ENCODE measurements around the gene PPP2R3C. TPM values are rescaled to one million over a fixed set of nuclear protein-coding genes. Genes with fewer than 3 reads are reported as not detected.

PPP2R3C gene
- total RNA-seq, 1 donor from 2014 or later: 26.5 TPM

DNA sequence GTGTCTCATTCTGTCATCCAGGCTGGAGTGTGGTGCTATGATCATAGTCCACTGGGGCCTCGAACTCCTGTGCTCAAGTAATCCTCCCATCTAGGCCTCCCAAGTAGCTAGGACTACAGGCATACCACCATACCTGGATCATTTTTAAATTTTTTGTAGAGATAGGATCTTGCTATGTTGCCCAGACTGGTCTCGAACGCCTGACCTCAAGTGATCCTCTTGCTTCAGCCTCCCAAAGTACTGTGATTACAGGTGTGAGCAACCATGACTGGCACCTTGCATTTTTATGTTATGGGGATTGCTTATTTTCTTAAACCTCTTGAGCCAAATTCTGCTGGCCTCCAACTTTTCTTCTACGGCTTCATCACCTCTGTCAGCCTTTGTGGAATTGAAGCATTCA, 27.4 kb upstream of the PPP2R3C start:
- Histone ChIP-seq H3K4me1 (no peaks in the 10 kb centered on the region), H3K36me3 (no peaks in the 10 kb centered on the region), H3K9me3 (replicated peaks) (no peaks in the 10 kb centered on the region), H3K27me3 (ENCODE audit: low read depth) (no peaks in the 10 kb centered on the region), H3K27ac (replicated peaks) (no peak overlapping the region), H3K4me3 (no peak overlapping the region)
- TF ChIP-seq, protein P1, sequence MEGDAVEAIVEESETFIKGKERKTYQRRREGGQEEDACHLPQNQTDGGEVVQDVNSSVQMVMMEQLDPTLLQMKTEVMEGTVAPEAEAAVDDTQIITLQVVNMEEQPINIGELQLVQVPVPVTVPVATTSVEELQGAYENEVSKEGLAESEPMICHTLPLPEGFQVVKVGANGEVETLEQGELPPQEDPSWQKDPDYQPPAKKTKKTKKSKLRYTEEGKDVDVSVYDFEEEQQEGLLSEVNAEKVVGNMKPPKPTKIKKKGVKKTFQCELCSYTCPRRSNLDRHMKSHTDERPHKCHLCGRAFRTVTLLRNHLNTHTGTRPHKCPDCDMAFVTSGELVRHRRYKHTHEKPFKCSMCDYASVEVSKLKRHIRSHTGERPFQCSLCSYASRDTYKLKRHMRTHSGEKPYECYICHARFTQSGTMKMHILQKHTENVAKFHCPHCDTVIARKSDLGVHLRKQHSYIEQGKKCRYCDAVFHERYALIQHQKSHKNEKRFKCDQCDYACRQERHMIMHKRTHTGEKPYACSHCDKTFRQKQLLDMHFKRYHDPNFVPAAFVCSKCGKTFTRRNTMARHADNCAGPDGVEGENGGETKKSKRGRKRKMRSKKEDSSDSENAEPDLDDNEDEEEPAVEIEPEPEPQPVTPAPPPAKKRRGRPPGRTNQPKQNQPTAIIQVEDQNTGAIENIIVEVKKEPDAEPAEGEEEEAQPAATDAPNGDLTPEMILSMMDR (IDR thresholded peaks at IDR 0.05; ENCODE audit: borderline replicate concordance): no peak
- intact Hi-C loops (cut with micrococcal nuclease): no loop called here
- DNase-seq: no peak

DNA sequence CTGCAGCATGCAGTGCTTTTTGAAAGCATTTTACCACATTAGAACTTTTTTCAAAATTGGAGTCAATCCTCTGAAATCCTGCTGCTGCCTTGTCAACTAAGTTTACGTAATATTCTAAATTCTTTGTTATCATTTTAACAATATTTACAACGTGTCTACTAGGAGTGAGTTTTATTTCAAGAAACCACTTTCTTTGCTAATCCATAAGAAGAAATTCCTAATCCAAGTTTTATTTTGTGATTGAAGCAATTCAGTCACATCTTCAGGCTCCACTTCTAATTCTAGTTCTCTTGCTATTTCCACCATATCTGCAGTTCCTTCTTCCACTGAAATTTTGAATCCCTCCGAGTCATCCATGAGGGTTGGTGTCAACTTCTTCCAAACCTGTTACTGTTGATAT, 25.9 kb upstream of the PPP2R3C start:
- intact Hi-C loops (cut with micrococcal nuclease): no loop called here
- DNase-seq: no peak

DNA sequence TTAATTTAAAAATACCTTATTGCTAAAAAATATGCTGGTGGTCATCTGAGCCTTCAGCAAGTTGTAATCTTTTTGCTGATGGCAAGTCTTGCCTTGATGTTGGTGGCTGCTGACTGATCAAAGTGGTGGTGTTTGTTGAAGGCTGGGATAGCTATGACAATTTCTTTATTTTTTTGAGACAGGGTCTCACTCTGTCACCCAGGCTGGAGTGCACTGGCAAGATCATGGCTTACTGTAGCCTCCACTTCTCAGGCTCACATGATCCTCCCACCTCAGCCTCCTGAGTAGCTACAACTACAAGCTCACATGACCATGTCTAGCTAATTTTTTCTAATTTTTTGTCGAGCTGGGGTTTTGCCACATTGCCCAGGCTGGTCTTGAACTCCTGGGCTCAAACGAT, 25.4 kb upstream of the PPP2R3C start:
- Histone ChIP-seq H3K36me3 (peaks cover 6% of the 10 kb centered on the region), H3K27me3 (ENCODE audit: low read depth) (no peaks in the 10 kb centered on the region), H3K27ac (replicated peaks) (no peak overlapping the region), H3K4me3 (no peak overlapping the region), H3K4me1 (no peaks in the 10 kb centered on the region), H3K9me3 (replicated peaks) (no peaks in the 10 kb centered on the region)
- no peak for DNase-seq
- intact Hi-C loops (cut with micrococcal nuclease): no loop called here
- TF ChIP-seq, protein P1 (IDR thresholded peaks at IDR 0.05; ENCODE audit: borderline replicate concordance): no peak

More for the DNA sequence above, 25.9 kb upstream of the PPP2R3C start:
- Histone ChIP-seq H3K4me1 (no peaks in the 10 kb centered on the region), H3K27me3 (ENCODE audit: low read depth) (no peaks in the 10 kb centered on the region), H3K4me3 (no peak overlapping the region), H3K27ac (replicated peaks) (no peak overlapping the region), H3K9me3 (replicated peaks) (no peaks in the 10 kb centered on the region), H3K36me3 (peaks cover under 1% of the 10 kb centered on the region)
- TF ChIP-seq, protein P1 (IDR thresholded peaks at IDR 0.05; ENCODE audit: borderline replicate concordance): no peak

DNA sequence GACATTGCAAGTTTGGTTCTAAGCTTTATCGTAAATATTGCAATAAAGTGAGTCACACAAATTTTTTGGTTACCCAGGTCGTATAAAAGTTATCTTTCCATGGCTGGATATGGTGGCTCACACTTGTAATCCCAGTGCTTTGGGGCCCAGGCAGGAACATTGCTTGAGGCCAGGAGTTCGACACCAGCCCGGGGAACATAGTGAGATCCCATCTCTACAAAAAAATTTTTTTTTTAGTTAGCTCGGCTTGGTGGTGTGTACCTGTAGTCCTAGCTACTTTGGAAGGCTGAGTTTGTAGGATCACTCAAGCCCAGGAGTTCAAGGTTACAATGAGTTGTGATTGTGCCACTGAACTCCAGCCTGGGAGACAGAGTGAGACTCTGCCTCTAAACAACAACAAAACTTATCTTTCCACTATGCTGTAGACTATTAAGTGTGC, 24.9 kb upstream of the PPP2R3C start:
- Histone ChIP-seq H3K27ac (replicated peaks) (no peak overlapping the region), H3K36me3 (peaks cover 10% of the 10 kb centered on the region), H3K4me1 (no peaks in the 10 kb centered on the region), H3K27me3 (ENCODE audit: low read depth) (no peaks in the 10 kb centered on the region), H3K4me3 (no peak overlapping the region), H3K9me3 (replicated peaks) (no peaks in the 10 kb centered on the region)
- DNase-seq: no peak
- TF ChIP-seq, protein P1 (IDR thresholded peaks at IDR 0.05; ENCODE audit: borderline replicate concordance): no peak
- intact Hi-C loops (cut with micrococcal nuclease): no loop called here

DNA sequence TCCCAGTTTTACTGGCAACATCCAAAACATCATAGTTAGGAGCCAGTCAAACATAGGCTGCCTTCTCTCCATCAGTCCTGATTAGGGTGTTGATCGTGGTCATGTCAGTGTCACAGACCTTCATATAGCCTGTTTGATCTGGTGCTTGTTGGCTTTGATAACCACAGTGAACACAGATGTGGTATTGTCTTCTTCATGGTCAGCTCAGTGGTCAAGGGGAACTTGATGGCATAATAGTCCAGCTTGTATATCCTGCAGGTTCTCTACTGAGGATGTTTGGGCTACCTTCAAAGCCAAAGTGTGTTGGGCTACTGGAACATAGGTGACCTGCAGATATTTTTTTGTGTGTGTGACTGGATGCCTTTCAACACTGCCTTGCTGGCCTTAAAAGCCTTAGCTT, 22.2 kb upstream of the PPP2R3C start:
- Histone ChIP-seq H3K9me3 (replicated peaks) (no peaks in the 10 kb centered on the region), H3K27me3 (ENCODE audit: low read depth) (no peaks in the 10 kb centered on the region), H3K4me1 (no peaks in the 10 kb centered on the region), H3K4me3 (no peak overlapping the region), H3K36me3 (peaks cover 12% of the 10 kb centered on the region), H3K27ac (replicated peaks) (no peak overlapping the region)
- TF ChIP-seq, protein P1 (IDR thresholded peaks at IDR 0.05; ENCODE audit: borderline replicate concordance): no peak
- DNase-seq: no peak
- intact Hi-C loops (cut with micrococcal nuclease): loop anchor here (5.0 kb wide), 2 partner anchors 73 to 273 kb away; no protein-coding TSS in a partner anchor
